Skeletal muscle cell (primary cell): ENCODE data around the gene ZFYVE26.

Experiments used
- DNase-seq: peaks from one replicate; pipeline ENCODE4 v3.0.0-alpha.2; 2010; ENCODE audit warnings: low read depth
- H3K4me3 ChIP-seq: 2 replicates; pipeline ENCODE4 v1.5.1; 2011; ENCODE audit warnings: low read depth, mild to moderate bottlenecking, control low read depth, low read length, moderate library complexity

ZFYVE26 gene

GRCh38 chr14:67816326-67817002 is at the start of gene ZFYVE26:
Gene ZFYVE26, minus strand, starts transcription at chr14:67816590. Its CDS starts 627 bp downstream, at chr14:67815963.
- peak; percentile 82 for DNase-seq
- H3K4me3 ChIP-seq = peak within 1 kb of the TSS; percentile 65

DNA sequence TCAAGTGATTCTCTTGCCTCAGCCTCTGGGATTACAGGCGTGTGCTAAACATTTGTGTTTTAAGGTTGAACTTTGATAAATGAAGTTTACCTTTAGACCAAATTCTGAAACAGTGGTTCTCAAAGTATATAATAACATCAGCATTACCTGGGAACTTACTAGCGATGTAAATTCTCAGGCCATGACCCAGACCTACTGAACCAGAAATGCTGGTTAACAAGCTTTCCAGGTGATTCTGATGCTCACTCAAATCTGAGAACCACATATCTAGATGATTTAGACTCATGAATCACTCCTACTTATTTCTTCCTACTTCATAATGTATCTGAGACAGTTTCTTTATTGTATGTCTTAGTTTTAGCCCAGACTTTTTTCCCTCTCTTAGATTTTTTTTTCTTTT is 46.8 kb upstream of the ZFYVE26 start:
- no peak for DNase-seq
- no peak overlapping the region for H3K4me3 ChIP-seq

DNA sequence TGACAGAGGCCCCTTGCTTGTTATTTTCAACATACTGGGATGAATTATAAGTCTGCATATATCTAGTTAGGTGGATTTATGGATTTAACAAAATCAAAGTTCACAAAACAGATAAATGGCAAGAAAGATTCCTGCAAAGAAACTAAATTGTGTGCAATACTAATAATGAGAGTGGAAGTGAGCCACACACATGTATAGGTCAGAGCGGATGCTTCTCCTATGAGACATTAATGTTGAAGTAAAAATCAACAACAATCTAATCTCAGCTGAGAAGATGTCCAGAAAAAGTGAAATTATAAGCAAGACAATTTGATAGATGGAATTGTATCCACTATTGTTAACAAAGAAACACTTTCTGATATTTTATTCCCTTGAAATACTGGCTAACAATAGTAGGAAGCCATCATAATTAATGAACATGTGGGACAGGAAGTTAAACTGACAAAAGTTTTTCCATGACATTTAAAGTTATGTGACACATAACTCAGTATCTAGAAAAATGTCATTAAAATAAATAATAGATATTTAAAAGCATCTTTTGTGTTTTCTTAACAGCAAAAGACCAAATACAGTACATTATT is 42.9 kb upstream of the ZFYVE26 start:
- DNase-seq = no peak
- no peak overlapping the region for H3K4me3 ChIP-seq

GRCh38 chr14:67857778-67858350 is 41.5 kb upstream of the ZFYVE26 start:
- no peak for DNase-seq
- H3K4me3 ChIP-seq = no peak overlapping the region

GRCh38 chr14:67856827-67857226 is 40.4 kb upstream of the ZFYVE26 start:
- DNase-seq = no peak
- H3K4me3 ChIP-seq = no peak overlapping the region

- no peak overlapping the region for H3K4me3 ChIP-seq
- DNase-seq = no peak
These were observed 37.3 kb upstream of the ZFYVE26 start for GRCh38 chr14:67853715-67854114.

DNA sequence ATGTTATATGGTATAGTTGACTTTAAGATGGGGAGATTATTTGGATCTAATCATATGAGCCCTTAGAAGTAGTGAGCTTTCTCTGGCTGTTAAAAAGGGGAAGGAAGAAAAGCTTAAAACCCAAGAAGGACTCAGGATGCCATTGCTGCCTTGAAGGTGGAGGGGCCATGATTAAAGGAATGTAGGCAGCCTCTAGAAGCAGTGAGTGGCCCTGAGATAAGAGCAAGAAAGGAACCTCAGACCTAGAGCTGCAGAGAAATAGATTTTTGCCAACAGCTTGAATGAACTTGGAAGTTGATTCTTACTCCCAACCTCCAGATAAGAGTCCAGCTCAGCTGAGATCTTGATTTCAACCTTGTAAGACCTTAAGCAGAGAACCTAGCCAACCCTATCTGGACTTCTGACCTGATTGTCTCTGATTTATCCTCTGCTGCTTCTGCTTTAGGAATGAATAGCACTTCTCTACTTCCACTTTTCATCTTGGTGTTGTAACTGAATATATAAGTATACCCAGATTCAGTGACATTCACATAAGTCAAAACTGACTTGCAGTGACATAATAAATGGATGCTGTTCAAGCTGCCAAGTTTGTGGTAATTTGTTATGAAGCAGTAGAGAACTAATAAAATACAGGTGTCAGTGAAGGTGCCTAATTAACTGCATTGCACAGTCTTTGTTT is 36.7 kb upstream of the ZFYVE26 start:
- no peak for DNase-seq
- no peak overlapping the region for H3K4me3 ChIP-seq

DNA sequence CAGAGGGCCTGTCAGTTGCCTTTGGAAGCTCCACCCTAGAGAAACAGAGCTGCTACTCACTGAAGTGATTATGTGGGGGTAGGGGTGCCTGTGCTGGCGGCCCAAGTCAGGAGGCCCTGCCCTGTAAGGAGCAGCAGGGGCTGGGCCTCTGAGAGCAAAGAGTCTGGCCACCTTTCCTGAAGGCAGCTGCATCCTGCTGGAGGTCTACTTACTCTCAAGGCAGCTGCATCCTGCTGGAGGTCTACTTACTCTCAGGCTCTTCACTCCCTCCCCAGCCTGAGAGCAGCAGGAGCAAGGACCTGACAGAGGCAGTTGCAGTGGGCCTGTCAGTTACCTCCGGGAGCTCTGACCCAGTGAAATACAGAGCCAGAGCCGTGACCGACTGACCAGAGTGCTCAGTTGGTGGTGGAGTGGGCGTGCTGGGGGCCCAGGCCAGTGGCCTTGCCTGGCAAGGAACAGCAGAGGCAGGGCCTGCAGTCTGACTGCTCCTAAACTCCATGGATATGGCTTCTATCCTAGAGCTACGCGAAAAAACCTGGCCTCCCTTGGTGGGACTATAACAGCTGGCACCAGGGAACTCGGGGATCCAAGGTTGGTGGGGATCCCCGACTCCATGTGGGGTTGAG is 35.5 kb upstream of the ZFYVE26 start:
- DNase-seq = no peak
- H3K4me3 ChIP-seq = no peak overlapping the region

GRCh38 chr14:67850066-67850830 is 33.9 kb upstream of the ZFYVE26 start:
- no peak overlapping the region for H3K4me3 ChIP-seq
- DNase-seq = no peak

DNA sequence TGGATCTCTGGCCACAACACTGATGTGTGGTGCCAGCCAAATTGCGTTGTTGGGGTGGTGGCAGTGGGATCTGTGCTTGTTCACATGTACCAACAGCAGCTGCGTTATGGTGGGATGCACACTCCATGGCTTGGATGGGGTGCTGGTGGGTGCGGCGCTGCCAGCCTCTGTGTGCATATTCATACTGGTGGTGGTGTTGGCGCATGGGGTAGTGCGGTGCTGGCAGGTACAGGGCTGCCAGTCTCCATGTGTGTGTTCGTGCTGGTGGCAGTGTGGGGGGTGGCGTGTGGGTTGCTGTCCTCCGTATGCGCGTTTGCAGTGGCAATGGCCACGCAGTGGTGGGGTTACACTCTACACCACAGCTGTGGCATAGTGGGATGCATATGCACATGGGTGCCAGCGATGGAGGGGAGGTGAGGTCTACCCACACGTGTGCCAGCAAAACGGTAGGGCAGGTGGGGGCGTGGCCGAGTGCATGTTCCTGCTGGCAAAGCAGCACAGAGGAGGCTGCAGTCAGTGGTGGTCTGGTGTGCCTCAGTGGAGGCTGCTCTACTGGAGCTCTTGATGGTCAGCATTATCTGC is 29.7 kb upstream of the ZFYVE26 start:
- no peak overlapping the region for H3K4me3 ChIP-seq
- no peak for DNase-seq

DNA sequence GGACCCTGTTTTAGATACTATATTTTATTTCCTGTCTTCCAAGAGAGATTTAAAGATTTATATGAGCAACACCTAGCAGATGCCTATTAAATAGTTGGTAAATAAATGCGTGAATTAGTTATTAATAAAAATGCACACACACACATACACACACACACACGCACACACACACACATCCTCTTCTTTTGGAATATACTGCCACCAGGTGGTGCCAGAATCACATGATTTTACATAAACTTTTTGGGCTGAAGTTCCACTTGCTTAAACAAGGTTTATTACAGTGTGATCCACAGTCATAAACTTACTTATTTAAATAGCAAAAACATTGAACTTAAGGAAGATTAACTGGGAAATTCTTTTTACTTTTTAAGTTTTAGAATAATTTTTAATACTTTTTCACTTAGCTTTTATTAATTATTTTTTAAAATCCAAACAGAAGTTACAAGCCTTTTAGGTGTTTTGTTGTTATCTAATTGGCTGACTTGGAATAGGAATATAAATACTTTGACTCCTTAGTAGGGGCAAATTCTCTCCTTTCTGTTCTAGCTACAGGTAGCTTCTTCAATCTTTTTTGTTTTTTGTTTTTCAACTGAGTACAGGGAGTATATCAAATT is 20.7 kb upstream of the ZFYVE26 start:
- H3K4me3 ChIP-seq = no peak overlapping the region
- DNase-seq = peak; percentile 56

DNA sequence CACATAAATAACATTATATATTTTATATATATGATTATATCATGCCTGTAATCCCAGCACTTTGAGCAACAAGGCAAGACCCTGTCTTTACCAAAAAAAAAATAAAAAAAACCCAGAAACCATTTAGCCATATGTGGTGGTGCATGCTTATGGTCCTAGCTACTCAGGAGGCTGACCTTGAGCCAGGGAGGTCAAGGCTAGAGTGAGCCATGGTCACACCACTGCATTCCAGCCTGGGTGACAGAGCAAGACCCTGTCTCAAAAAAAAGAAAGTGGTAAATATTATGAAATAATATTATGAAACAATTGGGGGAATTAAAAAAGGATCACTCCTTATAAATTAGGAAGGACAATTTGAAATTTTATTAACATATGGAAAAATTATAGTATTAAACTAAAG is 19.2 kb upstream of the ZFYVE26 start:
- H3K4me3 ChIP-seq = no peak overlapping the region
- no peak for DNase-seq

DNA sequence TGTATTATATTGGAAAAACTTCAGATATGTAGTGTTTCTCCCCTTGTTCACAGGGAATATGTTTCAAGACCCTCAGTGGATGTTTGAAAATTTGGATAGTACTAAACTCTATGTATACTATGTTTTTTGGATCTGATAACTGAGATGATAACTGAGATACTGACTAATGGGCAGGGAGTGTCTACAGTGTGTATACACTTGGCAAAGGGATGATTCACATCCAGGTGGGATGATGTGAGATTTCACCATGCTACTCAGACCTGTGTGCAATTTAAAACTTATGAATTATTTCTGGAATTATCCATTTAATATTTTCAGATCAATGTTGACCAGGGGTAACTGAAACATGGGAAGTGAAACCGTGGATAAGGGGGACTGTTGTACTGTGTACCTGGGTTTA is 17.0 kb upstream of the ZFYVE26 start:
- no peak for DNase-seq
- H3K4me3 ChIP-seq = no peak overlapping the region

DNA sequence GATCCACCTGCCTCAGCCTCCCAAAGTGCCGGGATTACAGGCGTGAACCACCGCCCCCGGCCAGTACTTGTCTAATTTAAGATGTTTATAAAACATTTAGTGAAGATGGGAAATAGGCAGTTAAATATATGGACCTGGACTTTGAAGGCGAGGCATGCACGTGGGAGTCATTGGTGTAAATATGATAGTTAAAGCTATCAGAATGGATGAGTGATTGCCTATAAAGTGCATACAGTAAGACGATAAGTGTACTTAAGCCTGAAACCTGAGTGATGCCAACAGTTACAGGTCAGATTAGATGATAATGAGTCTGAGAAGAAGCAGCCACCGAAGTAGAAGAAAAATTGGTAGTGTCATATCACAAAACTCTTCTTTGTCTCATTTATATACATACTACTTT is 14.7 kb upstream of the ZFYVE26 start:
- DNase-seq = no peak
- H3K4me3 ChIP-seq = no peak overlapping the region

- no peak overlapping the region for H3K4me3 ChIP-seq
- DNase-seq = no peak
These were observed 4.7 kb upstream of the ZFYVE26 start for GRCh38 chr14:67821121-67821520.

GRCh38 chr14:67820428-67820971 is 4.1 kb upstream of the ZFYVE26 start:
- H3K4me3 ChIP-seq = peak overlapping the region; percentile 98
- no peak for DNase-seq

DNA sequence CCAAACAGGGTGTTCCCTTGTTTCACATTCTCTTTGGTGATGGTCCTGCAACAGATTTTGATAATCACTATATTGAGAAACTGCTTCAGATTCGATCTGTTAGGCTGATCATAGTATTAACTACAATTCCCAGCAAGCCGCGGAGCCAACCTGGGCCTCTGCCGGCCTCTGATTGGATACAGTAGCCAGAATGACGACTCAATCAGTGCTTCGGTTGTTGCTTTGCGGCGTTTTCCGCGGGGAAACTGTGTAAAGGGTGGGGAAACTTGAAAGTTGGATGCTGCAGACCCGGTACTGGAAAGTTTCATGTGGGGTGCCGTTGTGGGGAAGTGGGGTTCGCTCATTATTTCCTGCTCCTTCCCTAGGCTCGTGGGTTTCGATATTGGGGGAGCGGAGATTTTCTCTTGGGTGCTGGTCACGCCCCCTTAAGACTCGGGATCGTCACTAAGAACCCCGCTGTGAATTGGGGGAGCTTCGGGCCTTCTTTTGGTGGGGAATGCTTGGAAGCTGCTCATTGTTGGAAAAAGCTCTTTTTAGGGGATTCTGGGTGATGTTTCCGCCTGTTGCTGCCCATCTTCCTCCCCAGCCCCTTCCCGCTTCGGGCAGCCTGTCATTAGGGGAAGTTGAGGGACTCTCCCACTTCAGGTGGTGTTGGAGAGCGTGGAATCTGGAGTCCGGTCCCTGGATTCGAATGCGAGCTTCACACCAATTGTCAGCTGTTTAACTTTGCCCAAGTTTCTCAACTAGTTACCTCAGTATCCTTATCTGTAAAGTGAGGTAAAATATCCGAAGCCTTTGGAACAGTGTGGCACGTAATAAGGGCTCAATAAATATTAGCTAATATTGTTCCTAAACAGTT is 3.4 kb upstream of the ZFYVE26 start, which contains the start of gene RAD51B:
RAD51B (plus strand) TSS at position 217 of the 859 bp plus-strand sequence.
- peak within 1 kb of the TSS; percentile 98 for H3K4me3 ChIP-seq
- no peak for DNase-seq
